Activated naive CD4-positive, alpha-beta T cell treated with anti-CD3 and anti-CD28 coated beads, Interleukin-2, amount 50 U/mL, for 16 hours (primary cell): ENCODE results near the gene GNAI3.

Experiments
- DNase-seq: peaks from one replicate; pipeline ENCODE4 v3.0.0-alpha.2; 2020

Gene GNAI3

GRCh38 chr1:109625601-109626560, 77.5 kb downstream of the GNAI3 start:
- no peak for DNase-seq

DNA sequence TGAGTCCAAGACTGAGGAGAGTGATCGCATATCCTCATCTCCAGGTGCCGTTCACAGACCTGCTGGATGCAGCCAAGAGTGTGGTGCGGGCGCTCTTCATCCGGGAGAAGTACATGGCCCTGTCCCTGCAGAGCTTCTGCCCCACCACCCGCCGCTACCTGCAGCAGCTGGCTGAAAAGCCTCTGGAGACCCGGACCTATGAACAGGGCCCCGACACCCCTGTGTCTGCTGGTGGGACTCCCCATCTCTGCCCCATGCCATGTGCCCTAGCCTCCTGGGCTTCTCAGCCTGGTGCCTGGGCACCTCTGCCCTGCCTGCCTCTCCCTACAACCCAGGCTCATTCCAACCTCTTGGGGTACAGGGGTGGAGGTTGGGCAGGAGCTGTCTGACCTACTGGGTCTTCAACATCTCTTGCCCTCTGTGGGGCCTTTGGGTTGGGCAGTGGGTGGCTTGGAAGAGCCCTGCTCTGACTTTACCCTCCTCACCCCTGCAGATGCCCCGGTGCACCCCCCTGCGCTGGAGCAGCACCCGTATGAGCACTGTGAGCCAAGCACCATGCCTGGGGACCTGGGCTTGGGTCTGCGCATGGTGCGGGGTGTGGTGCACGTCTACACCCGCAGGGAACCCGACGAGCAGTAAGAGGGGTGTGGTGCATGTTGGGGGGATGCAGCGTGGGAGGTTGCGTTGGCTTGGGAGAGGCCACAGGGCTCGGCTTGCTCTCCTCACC, 78.4 kb downstream of the GNAI3 start:
- no peak for DNase-seq

- DNase-seq, result no peak
These were observed 79.4 kb downstream of the GNAI3 start for GRCh38 chr1:109627692-109628399.

GRCh38 chr1:109628540-109629321, 80.3 kb downstream of the GNAI3 start:
- DNase-seq, result no peak

DNA sequence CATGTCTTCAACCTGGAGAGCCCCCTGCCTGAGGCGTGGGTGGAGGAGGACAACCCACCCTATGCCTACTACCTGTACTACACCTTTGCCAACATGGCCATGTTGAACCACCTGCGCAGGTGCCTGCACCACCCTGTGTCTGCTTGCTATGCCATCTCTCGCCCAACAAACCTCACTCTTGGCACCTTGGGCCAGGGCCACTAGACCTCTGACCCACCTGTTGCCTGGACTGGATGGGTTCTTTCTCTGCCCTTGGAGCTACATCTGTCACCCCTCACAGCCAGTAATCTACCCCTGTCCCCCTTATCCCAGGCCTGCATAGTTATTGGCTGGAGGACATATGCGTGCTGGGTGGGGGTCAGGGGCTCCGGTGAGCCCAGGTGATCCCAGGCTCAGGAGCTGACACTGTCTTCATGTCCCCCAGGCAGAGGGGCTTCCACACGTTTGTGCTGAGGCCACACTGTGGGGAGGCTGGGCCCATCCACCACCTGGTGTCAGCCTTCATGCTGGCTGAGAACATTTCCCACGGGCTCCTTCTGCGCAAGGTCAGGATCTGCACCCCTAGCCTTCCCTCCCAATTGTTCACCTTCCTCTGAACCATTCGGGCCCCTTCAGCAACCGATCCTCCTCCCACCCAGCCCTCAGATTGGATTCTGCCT, 81.1 kb downstream of the GNAI3 start:
- DNase-seq, result no peak

GRCh38 chr1:109630081-109630897, 81.9 kb downstream of the GNAI3 start:
- DNase-seq, result peak; percentile 46

- DNase-seq, result no peak
These were observed 82.6 kb downstream of the GNAI3 start for GRCh38 chr1:109630898-109631512.

DNA sequence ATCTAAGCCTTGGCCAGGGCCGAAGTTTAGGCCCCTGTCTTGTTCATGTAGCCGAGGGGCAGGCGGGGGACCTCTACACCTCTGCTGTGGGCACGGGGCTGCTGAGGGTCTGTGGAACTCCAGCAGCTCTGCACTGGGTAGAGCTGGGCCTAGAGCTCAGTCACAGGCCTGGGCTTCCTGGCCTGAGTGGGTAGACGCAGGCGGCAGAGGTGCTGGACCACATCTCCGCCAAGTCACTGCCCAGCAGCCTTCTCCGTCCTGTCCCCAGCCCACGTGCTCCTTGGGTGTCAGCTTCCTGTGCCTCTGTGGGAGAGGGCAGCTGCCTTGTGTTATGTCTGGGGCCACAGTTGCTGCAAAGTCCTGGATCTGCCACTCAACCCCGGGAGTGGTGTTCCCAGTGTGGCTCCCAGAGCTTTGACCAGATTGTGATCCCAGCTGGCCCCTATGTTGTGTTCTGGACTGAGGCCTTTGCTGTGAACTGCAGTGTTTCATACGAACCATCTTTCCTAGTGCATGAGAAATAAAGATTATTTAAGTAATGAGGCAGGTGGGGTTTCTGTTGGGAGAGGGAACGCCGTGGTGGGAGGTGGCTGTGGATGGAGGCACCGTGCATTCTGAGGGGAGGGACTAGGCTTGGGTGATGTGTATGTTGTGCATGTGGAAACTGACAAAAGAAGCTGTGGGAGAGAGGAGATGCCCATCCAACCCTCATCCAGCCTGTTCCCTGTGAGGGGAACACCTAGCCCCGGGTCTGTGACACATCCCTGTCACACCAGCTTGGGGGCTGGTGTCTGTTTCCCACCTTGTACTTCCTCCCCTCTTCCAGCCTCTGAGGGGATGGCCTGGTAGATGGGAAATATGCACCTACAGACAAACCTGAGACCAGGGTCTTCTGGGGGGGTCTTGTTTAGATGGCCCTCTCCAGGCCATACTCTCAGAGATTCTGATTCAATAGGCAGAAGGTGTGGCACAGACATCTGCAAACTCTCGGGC, 83.4 kb downstream of the GNAI3 start:
- DNase-seq, result no peak

DNA sequence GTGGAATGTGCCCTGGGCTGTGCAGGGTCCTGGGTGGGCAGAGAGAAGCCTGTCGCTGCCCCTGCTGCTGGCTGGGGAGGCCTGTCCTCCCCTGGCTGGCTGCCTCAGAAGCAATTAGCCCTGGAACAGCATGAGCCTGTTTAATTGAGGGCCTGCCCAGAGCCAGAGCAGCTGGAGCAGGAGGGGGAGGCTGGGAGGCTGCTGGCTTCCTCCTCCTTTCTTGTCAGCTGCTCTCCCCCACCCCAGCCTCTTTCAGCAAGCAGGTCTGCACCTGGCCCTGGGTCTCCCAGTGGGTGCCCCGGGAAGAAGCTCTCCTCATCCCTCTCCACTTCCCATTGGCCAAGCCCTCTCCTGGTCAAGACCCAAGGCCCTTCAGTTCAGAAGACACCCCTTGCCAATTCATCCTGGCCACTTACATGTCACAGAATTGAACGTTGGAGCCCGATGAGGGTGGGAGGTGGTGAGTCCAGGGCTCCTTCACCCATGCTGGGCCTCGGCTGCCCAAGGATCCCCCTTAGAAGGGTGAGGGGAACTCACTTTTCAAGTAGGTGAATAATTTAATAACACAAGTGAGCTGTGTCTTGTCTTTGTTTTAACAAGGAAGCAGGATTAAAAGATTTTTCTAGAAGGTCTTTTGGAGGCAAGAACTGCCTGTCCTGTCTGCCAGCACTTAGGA, 84.4 kb downstream of the GNAI3 start:
- no peak for DNase-seq

DNA sequence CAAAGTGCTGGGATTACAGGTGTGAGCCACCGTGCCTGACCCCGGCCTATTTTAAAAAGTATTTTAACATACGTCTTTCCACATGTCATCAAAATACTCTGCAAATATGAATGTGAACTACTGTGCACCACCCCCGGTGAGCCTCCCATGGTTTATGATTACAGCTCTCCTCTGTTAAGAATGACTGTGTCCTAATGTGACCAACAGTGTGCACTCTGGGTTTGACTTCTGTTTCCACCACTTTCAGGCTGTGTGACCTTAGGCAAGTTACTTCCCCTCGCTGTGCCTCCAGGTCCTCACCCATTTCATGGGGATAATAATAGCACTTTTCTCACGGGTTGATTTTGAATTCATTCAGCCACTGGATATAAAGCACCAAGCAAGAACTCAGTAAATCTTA, 85.9 kb downstream of the GNAI3 start:
- DNase-seq, result no peak

- DNase-seq, result no peak
These were observed 86.6 kb downstream of the GNAI3 start for GRCh38 chr1:109634771-109635750.

DNA sequence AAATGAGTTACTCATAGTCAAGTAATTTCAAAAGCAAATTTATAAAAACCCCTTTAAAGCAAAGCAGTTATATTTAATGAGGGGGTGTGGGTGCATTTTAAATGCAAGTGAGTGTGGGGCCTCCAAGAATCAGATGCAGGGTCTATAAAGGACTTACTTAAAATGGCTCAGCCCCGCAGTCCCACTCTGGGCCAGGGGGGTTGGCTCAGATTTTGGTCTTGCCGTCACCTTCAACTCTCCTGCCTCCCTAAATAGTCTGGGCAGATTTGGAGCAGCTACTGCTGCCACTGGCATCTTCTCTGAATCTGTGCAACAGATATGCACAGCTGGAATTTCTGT, 87.4 kb downstream of the GNAI3 start:
- no peak for DNase-seq

- DNase-seq, result no peak
These were observed 88.0 kb downstream of the GNAI3 start for GRCh38 chr1:109636201-109636952.

DNA sequence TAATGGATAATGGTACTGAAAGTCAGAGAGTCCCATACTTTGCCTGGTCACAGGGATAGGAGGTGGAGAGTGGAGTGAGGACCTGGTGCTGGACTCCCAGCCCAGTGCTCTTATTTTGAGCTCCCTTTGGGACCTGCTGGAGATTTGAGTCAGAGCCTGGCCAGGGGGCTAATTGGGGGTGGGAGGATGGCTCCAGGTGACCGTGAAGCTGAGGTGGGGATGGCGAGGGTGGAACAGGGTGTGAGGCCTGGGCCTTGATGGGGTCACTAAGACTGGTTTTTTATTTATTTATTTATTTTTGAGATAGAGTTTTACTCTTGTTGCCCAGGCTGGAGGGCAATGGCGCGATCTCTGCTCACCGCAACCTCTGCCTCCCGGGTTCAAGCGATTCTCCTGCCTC, 89.0 kb downstream of the GNAI3 start:
- no peak for DNase-seq

DNA sequence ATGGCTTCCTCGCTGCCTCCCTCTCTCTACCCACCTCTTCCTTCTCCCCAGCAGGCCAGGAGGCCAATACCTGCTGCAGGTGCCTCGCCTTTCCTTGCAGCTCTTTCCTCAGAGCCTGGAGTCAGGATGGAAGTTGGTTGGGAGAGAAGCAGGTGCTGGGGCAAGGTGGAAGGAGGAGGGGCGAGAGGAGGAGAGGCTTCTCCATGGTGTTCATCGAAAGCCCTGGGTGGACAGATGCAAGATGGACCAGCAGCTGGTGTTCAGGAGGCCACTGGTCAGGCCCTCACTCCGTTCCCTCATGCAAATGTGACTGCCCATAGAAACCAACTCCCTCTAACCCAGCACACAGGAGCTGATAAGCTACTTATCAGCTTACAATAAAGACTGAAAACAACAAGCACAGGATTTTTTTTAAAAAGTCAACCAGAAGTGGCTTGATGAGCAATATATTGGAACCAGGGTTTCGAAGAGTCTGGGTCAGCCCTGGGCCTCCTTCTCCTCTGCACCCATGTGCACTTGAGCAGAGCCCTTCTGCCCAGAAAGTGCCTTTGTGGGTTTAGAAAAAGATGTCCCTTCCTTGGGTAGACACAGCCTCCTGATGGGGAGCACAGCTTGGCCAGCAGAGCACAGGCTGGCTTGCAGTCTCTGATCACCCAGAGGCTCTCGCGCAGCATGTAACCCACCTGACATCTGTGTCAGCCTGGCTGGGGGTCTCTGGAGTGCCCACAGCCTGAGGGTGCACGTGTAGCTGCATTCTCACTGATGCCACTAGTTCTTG, 90.8 kb downstream of the GNAI3 start:
- no peak for DNase-seq

- no peak for DNase-seq
These were observed 91.4 kb downstream of the GNAI3 start for GRCh38 chr1:109639841-109640184.
